NCI-H82 (cell line): Measurements from ENCODE around the gene NFAT5.
"Not testable (repeated sequence)": the region's sequence is repeated elsewhere in the genome, so short reads cannot be mapped to it uniquely, and the experiment has no call there.

ENCODE experiments used
- DNase-seq: peaks from one replicate; lab custom pipeline; 2025; lab: John Stamatoyannopoulos, UW

The NFAT5 gene

GRCh38 chr16:69555437-69555836 is 10.3 kb upstream of the NFAT5 start:
- no peak for DNase-seq

DNA sequence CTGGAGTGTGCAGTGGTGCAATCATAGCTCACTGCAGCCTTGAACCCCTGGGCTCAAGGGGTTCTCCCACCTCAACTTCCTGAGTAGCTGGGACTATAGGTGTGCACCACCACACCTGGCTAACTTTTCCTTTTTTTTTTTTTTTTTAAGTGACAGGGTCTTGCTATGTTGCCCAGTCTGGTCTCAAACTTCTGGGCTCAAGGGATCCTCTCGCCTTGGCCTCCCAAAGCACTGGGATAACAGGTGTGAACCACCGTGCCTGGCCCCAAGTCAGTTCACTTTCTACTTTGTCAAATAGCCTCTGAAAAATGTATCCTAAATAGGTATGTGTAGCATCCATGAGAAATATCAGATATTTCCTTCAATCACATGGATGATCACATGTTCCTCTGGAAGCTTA is 9.9 kb upstream of the NFAT5 start:
- no peak for DNase-seq

DNA sequence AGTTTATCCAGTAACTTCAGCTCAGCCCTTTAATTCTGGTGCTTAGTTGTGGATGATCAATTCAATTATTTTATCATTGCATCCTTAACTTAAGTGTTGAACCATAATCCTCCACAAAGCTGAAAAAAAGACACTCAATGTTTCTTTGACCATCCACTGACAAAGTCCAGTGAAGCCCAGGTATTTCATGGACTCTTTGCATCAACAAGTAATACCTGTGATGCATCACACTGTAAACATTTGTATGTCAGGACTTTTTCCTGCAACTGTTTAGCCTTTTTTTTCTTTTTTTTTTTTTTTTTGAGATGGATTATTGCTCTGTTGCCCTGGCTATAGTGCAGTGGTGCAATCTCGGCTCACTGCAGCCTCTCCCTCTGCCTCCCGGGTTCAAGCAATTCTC is 6.6 kb upstream of the NFAT5 start:
- DNase-seq = no peak

DNA sequence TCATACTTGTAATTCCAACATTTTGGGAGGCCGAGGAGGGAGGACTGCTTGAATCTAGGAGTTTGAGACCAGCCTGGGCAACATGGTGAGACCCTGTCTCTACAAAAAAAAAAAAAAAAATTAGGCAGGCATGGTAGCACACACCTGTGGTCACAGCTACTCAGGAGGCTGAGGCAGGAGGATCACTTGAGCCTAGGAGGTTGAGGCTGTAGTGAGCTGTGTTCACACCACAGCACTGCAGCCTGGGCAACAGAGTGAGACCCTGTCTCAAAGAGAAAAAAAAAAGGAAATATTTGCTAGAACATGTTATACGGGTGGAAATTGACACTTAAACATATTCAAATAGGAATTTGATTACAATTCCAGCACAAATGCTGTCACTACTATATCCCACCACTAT is 4.4 kb upstream of the NFAT5 start:
- not testable (repeated sequence) for DNase-seq

DNA sequence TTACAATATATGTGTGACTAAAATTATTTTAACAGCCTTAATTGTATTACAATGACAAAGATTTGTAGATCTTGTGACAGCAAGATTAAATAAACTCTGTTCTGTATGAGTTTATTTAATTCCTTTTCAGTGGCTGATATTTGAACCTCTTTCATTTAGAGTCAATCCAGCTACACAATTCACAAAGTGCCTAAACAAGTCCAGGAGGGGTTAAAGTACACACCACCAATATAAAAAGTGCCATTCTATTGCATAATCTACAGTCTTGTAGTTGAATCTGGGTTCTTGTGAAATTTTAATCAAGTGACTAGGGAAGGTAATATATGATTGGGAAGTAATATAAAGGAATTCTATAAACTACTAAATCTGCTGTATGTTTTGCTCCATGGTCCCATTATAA is 3.9 kb upstream of the NFAT5 start:
- no peak for DNase-seq

DNA sequence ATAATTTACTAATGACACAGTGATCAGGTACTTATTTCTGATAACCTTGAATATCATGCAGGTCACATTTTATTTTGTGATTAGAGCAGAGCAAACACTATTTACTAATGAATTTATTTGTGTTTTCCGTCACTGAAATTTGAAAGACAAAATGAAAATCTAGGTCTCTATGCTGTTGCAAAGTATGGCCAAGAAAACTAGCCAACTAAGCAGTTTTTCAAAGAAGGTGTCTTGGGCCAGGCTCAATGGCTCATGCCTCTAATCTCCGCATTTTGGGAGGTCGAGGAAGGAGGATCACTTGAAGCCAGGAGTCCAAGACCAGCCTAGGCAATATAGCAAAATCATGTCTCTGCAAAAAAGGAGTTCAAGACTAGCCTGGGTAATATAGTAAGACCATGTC is 3.0 kb upstream of the NFAT5 start:
- no peak for DNase-seq

GRCh38 chr16:69563605-69564580 is 1.9 kb upstream of the NFAT5 start:
- peak; percentile 87 for DNase-seq

GRCh38 chr16:69564845-69565670 is 708 bp upstream of the NFAT5 start:
- DNase-seq = no peak

- peak; percentile 61 for DNase-seq
These were observed 644 bp downstream of the NFAT5 start for GRCh38 chr16:69566240-69566980.

DNA sequence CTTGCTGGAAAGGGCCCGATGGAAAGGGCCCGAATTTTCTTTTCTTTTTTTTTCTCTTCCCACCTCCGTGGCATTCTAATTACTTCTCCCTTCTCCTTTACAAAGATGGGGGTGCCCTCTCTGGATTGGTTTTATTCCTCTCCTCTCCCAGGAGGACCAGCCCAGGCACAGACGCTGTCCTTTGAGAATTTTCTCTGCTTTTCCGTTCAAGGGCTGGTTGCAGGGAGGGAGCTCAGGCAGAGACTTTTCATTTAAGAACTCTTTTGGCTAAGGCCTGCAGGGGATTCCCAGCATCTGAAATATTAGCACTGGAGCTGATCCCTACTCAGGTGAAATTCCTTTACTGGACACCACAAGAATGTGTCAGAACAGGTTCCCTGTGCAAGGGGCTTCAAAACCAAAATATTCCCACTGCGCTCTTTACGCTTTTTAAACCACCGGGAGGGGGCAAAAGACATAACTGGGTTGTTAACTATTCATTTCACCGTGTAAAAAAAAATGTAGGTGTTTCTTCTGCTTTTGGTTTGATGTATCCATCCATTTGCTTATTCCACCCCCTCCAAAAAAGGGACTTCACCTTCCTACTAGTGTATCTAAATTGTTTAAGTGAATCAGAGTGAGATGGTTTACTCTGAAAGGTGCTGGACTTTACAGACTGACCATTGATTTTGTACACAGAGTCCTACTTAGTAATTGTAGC is 1.4 kb downstream of the NFAT5 start:
- DNase-seq = peak; percentile 37

GRCh38 chr16:69568676-69569075 is 2.9 kb downstream of the NFAT5 start:
- no peak for DNase-seq

DNA sequence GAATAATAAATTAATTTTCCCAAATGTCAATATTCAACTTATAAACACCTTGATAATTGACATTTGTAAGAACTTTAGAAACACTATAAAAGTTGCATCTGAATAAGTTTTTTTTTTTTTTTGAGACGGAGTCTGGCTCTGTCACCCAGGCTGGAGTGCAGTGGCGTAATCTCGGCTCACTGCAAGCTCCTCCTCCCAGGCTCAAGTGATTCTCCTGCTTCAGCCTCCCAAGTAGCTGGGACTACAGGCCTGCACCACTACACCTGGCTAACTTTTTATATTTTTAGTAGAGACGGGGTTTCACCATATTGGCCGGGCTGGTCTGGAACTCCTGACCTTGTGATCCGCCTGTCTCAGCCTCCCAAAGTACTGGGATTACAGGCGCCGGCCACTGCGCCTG is 13.0 kb downstream of the NFAT5 start:
- DNase-seq = not testable (repeated sequence)

- no peak for DNase-seq
These were observed 14.2 kb downstream of the NFAT5 start for GRCh38 chr16:69579783-69580481.

DNA sequence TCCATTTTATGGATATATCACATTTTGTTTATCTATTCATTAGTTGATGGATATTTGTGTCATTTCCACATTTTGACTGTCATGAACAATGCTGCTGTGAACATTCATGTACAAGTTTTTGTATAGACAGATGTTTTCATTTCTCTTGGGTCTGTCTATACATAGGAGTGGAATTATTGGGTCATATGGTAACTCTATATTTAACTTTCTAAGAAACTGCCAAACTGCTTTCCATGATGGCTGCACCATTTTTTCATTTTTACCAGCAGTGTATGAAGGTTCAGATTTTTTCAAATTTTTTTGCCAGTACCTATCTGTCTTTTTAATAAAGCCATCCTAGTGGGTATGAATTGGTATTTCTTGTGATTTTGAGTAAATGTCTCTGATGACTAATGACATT is 15.5 kb downstream of the NFAT5 start:
- no peak for DNase-seq

- DNase-seq = not testable (repeated sequence)
These were observed 18.7 kb downstream of the NFAT5 start for GRCh38 chr16:69584493-69584892.

- no peak for DNase-seq
These were observed 23.9 kb downstream of the NFAT5 start for GRCh38 chr16:69589434-69590269.

GRCh38 chr16:69590590-69590989 is 24.8 kb downstream of the NFAT5 start:
- DNase-seq = no peak

GRCh38 chr16:69593751-69594255 is 28.0 kb downstream of the NFAT5 start:
- DNase-seq = no peak

- no peak for DNase-seq
These were observed 29.6 kb downstream of the NFAT5 start for GRCh38 chr16:69595127-69596036.
